PC-3 (cell line): ENCODE results near the gene AKAP5. TPM values are rescaled to one million over a fixed set of nuclear protein-coding genes. Genes with fewer than 3 reads are reported as not detected.

Experiments
- ATAC-seq: fragments of 200-7000 bp; cut with Tn5 transposase; 2 replicates; pipeline ENCODE4 v1.9.1; 2020; ENCODE audit warnings: mild to moderate bottlenecking, moderate library complexity
- BruUV-seq: library from RNA; stranded (reverse); fragments of 400-500 nt; replicated peaks from 2 replicates; lab custom pipeline; 2021; lab: Mats Ljungman, UMichigan
- CTCF ChIA-PET: fragments of 300-600 bp; sonication (Branson Sonifier 250); formaldehyde crosslinking; loops from one replicate; lab custom pipeline; 2022; ENCODE audit warnings: antibody characterized with exemption; lab: Charles Lee
- POLR2A ChIA-PET: fragments of 300-600 bp; sonication (Branson Sonifier 250); formaldehyde crosslinking; loops from one replicate; lab custom pipeline; 2022; ENCODE audit warnings: antibody characterized with exemption; ENCODE audit not compliant: unreplicated experiment; lab: Charles Lee
- DNase-seq: peaks from one replicate; pipeline ENCODE4 v3.0.0-alpha.2; 2015
- H2AFZ ChIP-seq: fragments of 300-600 bp; sonication (generic); 2 replicates; pipeline ENCODE4 v1.6.0; 2016; ENCODE audit warnings: antibody characterized with exemption, low read length
- H3F3A ChIP-seq: fragments of 300-600 bp; sonication (generic); one replicate; pipeline ENCODE4 v1.6.0; 2017; ENCODE audit warnings: antibody characterized with exemption, low read length, control low read depth, mild to moderate bottlenecking; ENCODE audit not compliant: unreplicated experiment
- H3K27ac ChIP-seq: fragments of 300-600 bp; sonication (generic); 2 replicates; pipeline ENCODE4 v1.5.1; 2016; ENCODE audit warnings: mild to moderate bottlenecking, low read length
- H3K27me3 ChIP-seq: fragments of 300-600 bp; sonication (generic); 2 replicates; pipeline ENCODE4 v1.6.1; 2016; ENCODE audit warnings: low read length, mixed read lengths
- H3K36me3 ChIP-seq: fragments of 300-600 bp; sonication (generic); 2 replicates; pipeline ENCODE4 v1.6.1; 2016; ENCODE audit warnings: low read depth, mixed run types, low read length, mixed read lengths
- H3K4me1 ChIP-seq: fragments of 300-600 bp; sonication (generic); 2 replicates; pipeline ENCODE4 v1.5.1; 2016; ENCODE audit warnings: low read length; ENCODE audit not compliant: insufficient read depth
- H3K4me2 ChIP-seq: fragments of 300-600 bp; sonication (generic); 2 replicates; pipeline ENCODE4 v1.6.0; 2016; ENCODE audit warnings: low read length
- H3K4me3 ChIP-seq: fragments of 300-600 bp; sonication (generic); 2 replicates; pipeline ENCODE4 v1.5.1; 2016; ENCODE audit warnings: mild to moderate bottlenecking, low read length, mixed read lengths
- H3K79me2 ChIP-seq: fragments of 300-600 bp; sonication (generic); 2 replicates; pipeline ENCODE4 v1.6.1; 2017; ENCODE audit warnings: low read length, mixed read lengths
- H3K9ac ChIP-seq: fragments of 300-600 bp; sonication (generic); 2 replicates; pipeline ENCODE4 v1.6.0; 2016; ENCODE audit warnings: mild to moderate bottlenecking, low read length
- H3K9me2 ChIP-seq: fragments of 300-600 bp; sonication (generic); replicated peaks from 2 replicates; pipeline ENCODE4 v1.6.1; 2016; ENCODE audit warnings: mixed run types, low read length, mixed read lengths
- H3K9me3 ChIP-seq: fragments of 300-600 bp; sonication (generic); 2 replicates; pipeline ENCODE4 v1.6.1; 2016; ENCODE audit warnings: low read length, mixed read lengths
- H4K20me1 ChIP-seq: fragments of 300-600 bp; sonication (generic); 2 replicates; pipeline ENCODE4 v1.6.1; 2016; ENCODE audit warnings: low read length, mixed read lengths
- CTCF ChIP-seq: fragments of 300-600 bp; sonication (generic); conservative IDR thresholded peaks from 2 replicates; pipeline ENCODE4 v1.5.1; 2017; ENCODE audit warnings: antibody characterized with exemption, low read depth, mild to moderate bottlenecking, low read length
- EZH2 ChIP-seq: fragments of 300-600 bp; sonication (generic); IDR thresholded peaks from one replicate; pipeline ENCODE4 v1.6.1; 2017; ENCODE audit warnings: antibody characterized with exemption, mild to moderate bottlenecking, low read length; ENCODE audit not compliant: unreplicated experiment
- EZH2phosphoT487 ChIP-seq: fragments of 300-600 bp; sonication (generic); IDR thresholded peaks from 2 replicates; pipeline ENCODE4 v1.6.1; 2018; ENCODE audit warnings: mild to moderate bottlenecking, antibody characterized with exemption, low read length, borderline replicate concordance
- intact Hi-C: fragments of 100-400 bp; cut with micrococcal nuclease; formaldehyde crosslinking; loops from 2 replicates; pipeline ENCODE4 v1.9.0; 2023
- total RNA-seq: library from RNA; depleted of rRNA; stranded (reverse); fragments of >200 nt; gene quantifications from 2 replicates; pipeline ENCODE4 v1.2.3, GENCODE V29; 2014

AKAP5 gene
- total RNA-seq, 1 experiment from 2014 or later: 0.58 TPM

GRCh38 chr14:64467101-64467500 lies 1.8 kb downstream of the AKAP5 start:
- ChIA-PET CTCF (interaction anchor here (0.6 to 1.5 kb wide), 2 partner anchors 12 to 123 kb away, joined by 3 to 6 read pairs; no protein-coding TSS in a partner anchor), POLR2A (interaction anchor here (0.6 kb wide), 1 partner anchor 155 kb away, joined by 3 read pairs; no protein-coding TSS in a partner anchor)
- Histone ChIP-seq H2AFZ (no peak overlapping the region), H3K9ac (no peak overlapping the region), H3K4me3 (no peak overlapping the region), H3K79me2 (no peaks in the 10 kb centered on the region), H3K4me1 (peaks cover 6% of the 10 kb centered on the region; the same call in 1 of the 2 replicates), H3F3A (no peaks in the 10 kb centered on the region), H3K9me2 (no peaks in the 10 kb centered on the region), H4K20me1 (no peaks in the 10 kb centered on the region), H3K4me2 (no peak overlapping the region), H3K9me3 (no peaks in the 10 kb centered on the region), H3K36me3 (no peaks in the 10 kb centered on the region), H3K27ac (no peak overlapping the region), H3K27me3 (no peaks in the 10 kb centered on the region)
- no peak for DNase-seq
- TF ChIP-seq CTCF (no peak), EZH2 (no peak), EZH2phosphoT487 (no peak)
- intact Hi-C loops: loop anchor here (2.0 to 5.0 kb wide), 2 partner anchors 80 to 128 kb away; partner anchors contain the start of gene MTHFD1
- no peak for ATAC-seq
- no TSS peak for BruUV-seq

DNA sequence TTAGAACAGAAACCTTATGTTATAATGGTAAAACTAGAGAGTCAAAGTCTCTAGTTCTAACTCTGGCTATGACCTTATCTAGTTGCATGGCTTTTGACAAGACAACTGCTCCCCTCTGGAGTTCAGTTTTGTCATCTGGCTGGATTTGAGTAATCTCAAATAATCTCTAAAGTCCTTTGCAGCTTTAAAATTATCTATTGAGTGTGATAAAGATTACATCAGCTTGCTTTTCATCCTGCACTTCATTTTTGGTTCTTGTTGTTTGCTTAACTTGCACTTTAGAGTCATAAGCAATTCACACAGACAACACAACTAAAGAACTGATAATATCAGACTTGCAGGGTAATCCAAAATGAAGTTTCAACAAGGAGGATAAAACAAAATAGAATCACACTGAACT lies 2.3 kb downstream of the AKAP5 start:
- Histone ChIP-seq H3K4me3 (no peak overlapping the region), H3K27ac (no peak overlapping the region), H3K9me2 (no peaks in the 10 kb centered on the region), H3K79me2 (no peaks in the 10 kb centered on the region), H2AFZ (no peak overlapping the region), H3K4me2 (no peak overlapping the region), H3F3A (no peaks in the 10 kb centered on the region), H3K27me3 (no peaks in the 10 kb centered on the region), H4K20me1 (no peaks in the 10 kb centered on the region), H3K4me1 (peaks cover 6% of the 10 kb centered on the region; the same call in 1 of the 2 replicates), H3K36me3 (no peaks in the 10 kb centered on the region), H3K9ac (no peak overlapping the region), H3K9me3 (no peaks in the 10 kb centered on the region)
- CTCF ChIA-PET: no interaction called here
- TF ChIP-seq EZH2 (no peak), CTCF (no peak), EZH2phosphoT487 (no peak)
- no peak for ATAC-seq
- intact Hi-C loops: loop anchor here (2.0 to 5.0 kb wide), 2 partner anchors 80 to 129 kb away; partner anchors contain the start of gene MTHFD1
- POLR2A ChIA-PET: no interaction called here
- DNase-seq: no peak
- BruUV-seq: no TSS peak

DNA sequence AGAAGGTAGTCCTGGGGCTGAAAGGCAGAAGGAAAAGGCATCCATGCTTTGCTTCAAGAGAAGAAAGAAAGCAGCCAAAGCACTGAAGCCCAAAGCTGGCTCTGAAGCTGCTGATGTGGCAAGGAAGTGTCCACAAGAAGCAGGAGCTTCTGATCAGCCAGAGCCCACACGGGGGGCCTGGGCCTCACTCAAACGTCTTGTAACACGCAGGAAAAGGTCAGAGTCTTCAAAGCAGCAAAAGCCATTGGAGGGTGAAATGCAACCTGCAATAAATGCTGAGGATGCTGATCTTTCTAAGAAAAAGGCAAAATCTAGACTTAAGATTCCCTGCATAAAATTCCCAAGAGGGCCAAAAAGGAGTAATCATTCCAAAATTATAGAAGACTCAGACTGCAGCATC lies 3.2 kb downstream of the AKAP5 start:
- no peaks in the 10 kb centered on the region for H3K27me3 ChIP-seq
- no peaks in the 10 kb centered on the region for H3K36me3 ChIP-seq
- ChIA-PET POLR2A (interaction anchor here (0.5 kb wide), 1 partner anchor 42 kb away, joined by 4 read pairs; no protein-coding TSS in a partner anchor), CTCF (no interaction called here)
- ATAC-seq (no peak), DNase-seq (no peak)
- no peaks in the 10 kb centered on the region for H3F3A ChIP-seq
- H4K20me1 ChIP-seq: no peaks in the 10 kb centered on the region
- no peaks in the 10 kb centered on the region for H3K79me2 ChIP-seq
- no peak overlapping the region for H2AFZ ChIP-seq
- H3K9me2 ChIP-seq: no peaks in the 10 kb centered on the region
- no peak overlapping the region for H3K27ac ChIP-seq
- no peak for TF ChIP-seq CTCF
- no peak for TF ChIP-seq EZH2phosphoT487
- no peak for TF ChIP-seq EZH2
- no peaks in the 10 kb centered on the region for H3K9me3 ChIP-seq
- intact Hi-C loops: loop anchor here (5.0 kb wide), 1 partner anchor 81 kb away; the partner anchor contains the start of gene MTHFD1
- no peak overlapping the region for H3K9ac ChIP-seq
- no peak overlapping the region for H3K4me2 ChIP-seq
- no TSS peak for BruUV-seq
- H3K4me3 ChIP-seq: no peak overlapping the region
- peaks cover 6% of the 10 kb centered on the region; the same call in 1 of the 2 replicates for H3K4me1 ChIP-seq
